Liver (tissue), 3 donors: ENCODE results near the gene IKBKE.

Experiments used
- MAX ChIP-seq: IDR thresholded peaks from 2 replicates; pipeline ENCODE4 v1.6.1; 2016; ENCODE audit warnings: antibody characterized with exemption
- RAD21 ChIP-seq, 2 donors: IDR thresholded peaks; 2 replicates each; pipeline ENCODE4 v1.6.1; 2016; ENCODE audit warnings: antibody characterized with exemption in 2 of 2, mild to moderate bottlenecking in 2 of 2
- YY1 ChIP-seq: IDR thresholded peaks from 2 replicates; pipeline ENCODE4 v1.6.1; 2016; ENCODE audit warnings: antibody characterized with exemption, mild to moderate bottlenecking
- TF ChIP-seq, protein P1 (sequence below): fragments of 150-350 bp; IDR thresholded peaks from 2 replicates; pipeline ENCODE4 v1.5.1; 2017; ENCODE audit warnings: improper control_type of control experiment, low read depth, low read length; ENCODE audit not compliant: missing input control
- TF ChIP-seq, protein P2 (sequence below): IDR thresholded peaks from 2 replicates; pipeline ENCODE4 v1.6.1; 2016; ENCODE audit warnings: antibody characterized with exemption, mild to moderate bottlenecking
- TF ChIP-seq, protein P3 (sequence below): IDR thresholded peaks from 2 replicates; pipeline ENCODE4 v1.6.1; 2016; ENCODE audit warnings: antibody characterized with exemption
- donor health status: healthy.
- donor health status: healthy.

DNA sequence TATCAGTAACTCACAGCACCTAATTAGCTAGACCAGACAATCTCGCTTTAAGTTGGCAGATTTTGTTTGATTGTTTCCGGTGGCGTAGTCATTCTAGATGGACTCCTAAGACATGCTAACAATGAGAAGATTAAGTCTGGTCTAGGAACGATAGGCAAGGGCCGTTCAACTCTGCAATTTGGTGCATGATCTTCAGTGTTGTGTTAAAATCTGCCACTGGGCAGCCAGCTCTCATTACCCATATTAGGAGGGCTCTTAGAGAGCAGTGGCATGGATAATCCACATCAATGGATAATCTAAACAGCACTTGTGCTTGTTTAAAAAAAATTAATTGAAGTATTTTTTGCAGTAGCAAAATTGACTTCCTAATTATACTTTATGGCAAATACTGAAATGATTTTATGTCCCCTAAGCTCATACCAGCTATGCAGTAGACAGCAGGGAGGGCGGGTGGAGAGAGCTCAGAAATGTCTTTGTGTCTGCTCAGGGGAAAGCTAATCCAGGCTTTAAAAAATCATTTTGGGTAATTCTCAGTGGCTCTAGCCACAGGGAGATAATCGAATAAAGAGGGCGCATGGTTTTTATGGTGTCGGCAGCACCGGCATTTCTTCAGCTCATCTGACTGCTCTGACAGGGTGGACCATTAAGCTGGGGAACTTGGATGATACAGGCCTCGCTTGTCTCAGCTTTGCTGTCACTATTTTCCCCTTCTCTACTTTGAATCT lies 48.5 kb upstream of the IKBKE start:
- TF ChIP-seq, protein P1, sequence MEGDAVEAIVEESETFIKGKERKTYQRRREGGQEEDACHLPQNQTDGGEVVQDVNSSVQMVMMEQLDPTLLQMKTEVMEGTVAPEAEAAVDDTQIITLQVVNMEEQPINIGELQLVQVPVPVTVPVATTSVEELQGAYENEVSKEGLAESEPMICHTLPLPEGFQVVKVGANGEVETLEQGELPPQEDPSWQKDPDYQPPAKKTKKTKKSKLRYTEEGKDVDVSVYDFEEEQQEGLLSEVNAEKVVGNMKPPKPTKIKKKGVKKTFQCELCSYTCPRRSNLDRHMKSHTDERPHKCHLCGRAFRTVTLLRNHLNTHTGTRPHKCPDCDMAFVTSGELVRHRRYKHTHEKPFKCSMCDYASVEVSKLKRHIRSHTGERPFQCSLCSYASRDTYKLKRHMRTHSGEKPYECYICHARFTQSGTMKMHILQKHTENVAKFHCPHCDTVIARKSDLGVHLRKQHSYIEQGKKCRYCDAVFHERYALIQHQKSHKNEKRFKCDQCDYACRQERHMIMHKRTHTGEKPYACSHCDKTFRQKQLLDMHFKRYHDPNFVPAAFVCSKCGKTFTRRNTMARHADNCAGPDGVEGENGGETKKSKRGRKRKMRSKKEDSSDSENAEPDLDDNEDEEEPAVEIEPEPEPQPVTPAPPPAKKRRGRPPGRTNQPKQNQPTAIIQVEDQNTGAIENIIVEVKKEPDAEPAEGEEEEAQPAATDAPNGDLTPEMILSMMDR: no peak
- TF ChIP-seq, protein P2, sequence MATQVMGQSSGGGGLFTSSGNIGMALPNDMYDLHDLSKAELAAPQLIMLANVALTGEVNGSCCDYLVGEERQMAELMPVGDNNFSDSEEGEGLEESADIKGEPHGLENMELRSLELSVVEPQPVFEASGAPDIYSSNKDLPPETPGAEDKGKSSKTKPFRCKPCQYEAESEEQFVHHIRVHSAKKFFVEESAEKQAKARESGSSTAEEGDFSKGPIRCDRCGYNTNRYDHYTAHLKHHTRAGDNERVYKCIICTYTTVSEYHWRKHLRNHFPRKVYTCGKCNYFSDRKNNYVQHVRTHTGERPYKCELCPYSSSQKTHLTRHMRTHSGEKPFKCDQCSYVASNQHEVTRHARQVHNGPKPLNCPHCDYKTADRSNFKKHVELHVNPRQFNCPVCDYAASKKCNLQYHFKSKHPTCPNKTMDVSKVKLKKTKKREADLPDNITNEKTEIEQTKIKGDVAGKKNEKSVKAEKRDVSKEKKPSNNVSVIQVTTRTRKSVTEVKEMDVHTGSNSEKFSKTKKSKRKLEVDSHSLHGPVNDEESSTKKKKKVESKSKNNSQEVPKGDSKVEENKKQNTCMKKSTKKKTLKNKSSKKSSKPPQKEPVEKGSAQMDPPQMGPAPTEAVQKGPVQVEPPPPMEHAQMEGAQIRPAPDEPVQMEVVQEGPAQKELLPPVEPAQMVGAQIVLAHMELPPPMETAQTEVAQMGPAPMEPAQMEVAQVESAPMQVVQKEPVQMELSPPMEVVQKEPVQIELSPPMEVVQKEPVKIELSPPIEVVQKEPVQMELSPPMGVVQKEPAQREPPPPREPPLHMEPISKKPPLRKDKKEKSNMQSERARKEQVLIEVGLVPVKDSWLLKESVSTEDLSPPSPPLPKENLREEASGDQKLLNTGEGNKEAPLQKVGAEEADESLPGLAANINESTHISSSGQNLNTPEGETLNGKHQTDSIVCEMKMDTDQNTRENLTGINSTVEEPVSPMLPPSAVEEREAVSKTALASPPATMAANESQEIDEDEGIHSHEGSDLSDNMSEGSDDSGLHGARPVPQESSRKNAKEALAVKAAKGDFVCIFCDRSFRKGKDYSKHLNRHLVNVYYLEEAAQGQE: no peak
- TF ChIP-seq, protein P3, sequence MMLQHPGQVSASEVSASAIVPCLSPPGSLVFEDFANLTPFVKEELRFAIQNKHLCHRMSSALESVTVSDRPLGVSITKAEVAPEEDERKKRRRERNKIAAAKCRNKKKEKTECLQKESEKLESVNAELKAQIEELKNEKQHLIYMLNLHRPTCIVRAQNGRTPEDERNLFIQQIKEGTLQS: no peak
- no peak for TF ChIP-seq YY1
- no peak for TF ChIP-seq MAX
- TF ChIP-seq RAD21 (IDR thresholded peaks at IDR 0.05): no peak
